Nephron progenitor cell (in vitro differentiated cells): ENCODE data around the gene FECH.
A peak's percentile ranks its signal among the peaks of the same experiment; 100 is the strongest.

Experiments
- DNase-seq: peaks from one replicate; pipeline ENCODE4 v3.0.0; 2021
- H3K27ac Mint-ChIP-seq: 2 replicates; pipeline ENCODE4 v1.8.0; 2021; ENCODE audit warnings: mild to moderate bottlenecking, moderate library complexity, mixed read lengths
- H3K27me3 Mint-ChIP-seq: 2 replicates; pipeline ENCODE4 v1.8.0; 2021; ENCODE audit warnings: mild to moderate bottlenecking, low read depth, mixed read lengths; ENCODE audit not compliant: poor library complexity
- H3K36me3 Mint-ChIP-seq: 2 replicates; pipeline ENCODE4 v1.8.0; 2021; ENCODE audit warnings: low read depth, mixed read lengths
- H3K4me1 Mint-ChIP-seq: 2 replicates; pipeline ENCODE4 v1.8.0; 2021; ENCODE audit warnings: mixed read lengths
- H3K4me3 Mint-ChIP-seq: 2 replicates; pipeline ENCODE4 v1.8.0; 2021; ENCODE audit warnings: mild to moderate bottlenecking, moderate library complexity, mixed read lengths
- H3K9me3 Mint-ChIP-seq: 2 replicates; pipeline ENCODE4 v1.8.0; 2021; ENCODE audit warnings: mild to moderate bottlenecking, moderate library complexity, mixed read lengths
- CTCF ChIP-seq: fragments of 200-600 bp; sonication (generic); IDR thresholded peaks from 2 replicates; pipeline ENCODE4 v1.5.0; 2021; ENCODE audit warnings: antibody characterized with exemption

Gene FECH

GRCh38 chr18:57629422-57629821 is 42.9 kb upstream of the FECH start:
- DNase-seq, result no peak
- H3K4me3 Mint-ChIP-seq, result peak overlapping the region; percentile 96
- peaks cover 11% of the 10 kb centered on the region for H3K9me3 Mint-ChIP-seq
- peaks cover 9% of the 10 kb centered on the region for H3K36me3 Mint-ChIP-seq
- no peak overlapping the region for H3K27ac Mint-ChIP-seq
- H3K4me1 Mint-ChIP-seq, result peaks cover 20% of the 10 kb centered on the region
- no peak for TF ChIP-seq CTCF
- H3K27me3 Mint-ChIP-seq, result no peaks in the 10 kb centered on the region

GRCh38 chr18:57627488-57627887 is 41.0 kb upstream of the FECH start:
- peak overlapping the region; percentile 10 for H3K27ac Mint-ChIP-seq
- H3K4me3 Mint-ChIP-seq, result no peak overlapping the region
- DNase-seq, result no peak
- no peak for TF ChIP-seq CTCF
- peaks cover 20% of the 10 kb centered on the region for H3K4me1 Mint-ChIP-seq
- peaks cover 5% of the 10 kb centered on the region for H3K9me3 Mint-ChIP-seq
- H3K27me3 Mint-ChIP-seq, result no peaks in the 10 kb centered on the region
- H3K36me3 Mint-ChIP-seq, result peaks cover 5% of the 10 kb centered on the region

- Mint-ChIP-seq H3K36me3 (peaks cover 4% of the 10 kb centered on the region), H3K4me3 (no peak overlapping the region), H3K27ac (no peak overlapping the region), H3K27me3 (no peaks in the 10 kb centered on the region), H3K9me3 (no peaks in the 10 kb centered on the region), H3K4me1 (peaks cover 20% of the 10 kb centered on the region)
- DNase-seq, result no peak
- TF ChIP-seq CTCF, result no peak
These were observed 38.5 kb upstream of the FECH start for GRCh38 chr18:57624988-57625387.

- Mint-ChIP-seq H3K4me3 (peak overlapping the region; percentile 95), H3K36me3 (peaks cover 23% of the 10 kb centered on the region), H3K4me1 (peaks cover 18% of the 10 kb centered on the region), H3K9me3 (no peaks in the 10 kb centered on the region), H3K27me3 (no peaks in the 10 kb centered on the region), H3K27ac (peak overlapping the region; percentile 99)
- no peak for TF ChIP-seq CTCF
- no peak for DNase-seq
These were observed 34.7 kb upstream of the FECH start for GRCh38 chr18:57621246-57621604.

- peaks cover 18% of the 10 kb centered on the region for H3K4me1 Mint-ChIP-seq
- no peaks in the 10 kb centered on the region for H3K27me3 Mint-ChIP-seq
- DNase-seq, result no peak
- no peak for TF ChIP-seq CTCF
- H3K9me3 Mint-ChIP-seq, result no peaks in the 10 kb centered on the region
- peaks cover 32% of the 10 kb centered on the region for H3K36me3 Mint-ChIP-seq
- H3K4me3 Mint-ChIP-seq, result peak overlapping the region; percentile 95
- no peak overlapping the region for H3K27ac Mint-ChIP-seq
These were observed 33.4 kb upstream of the FECH start for GRCh38 chr18:57619876-57620275.

- no peak for TF ChIP-seq CTCF
- H3K27ac Mint-ChIP-seq, result no peak overlapping the region
- peaks cover 18% of the 10 kb centered on the region for H3K4me1 Mint-ChIP-seq
- DNase-seq, result no peak
- no peaks in the 10 kb centered on the region for H3K9me3 Mint-ChIP-seq
- H3K36me3 Mint-ChIP-seq, result peaks cover 34% of the 10 kb centered on the region
- H3K4me3 Mint-ChIP-seq, result no peak overlapping the region
- no peaks in the 10 kb centered on the region for H3K27me3 Mint-ChIP-seq
These were observed 32.4 kb upstream of the FECH start for GRCh38 chr18:57618910-57619309.
